ENCODE results near the gene HNRNPUL1.

HNRNPUL1 gene

GRCh38 chr19:41233748-41234240 is 30.4 kb upstream of the HNRNPUL1 start:
- TF ChIP-seq FOXP2 (optimal IDR thresholded peaks at IDR 0.05; ENCODE audit: borderline replicate concordance, extremely low read depth, extremely low read length, insufficient read depth) (no peak), POLR2AphosphoS5 (IDR thresholded peaks at IDR 0.05; ENCODE audit: low read depth, low read length) (no peak), TAF1 (IDR thresholded peaks at IDR 0.05; ENCODE audit: borderline replicate concordance, insufficient read depth, low read length) (no peak), SIN3A (IDR thresholded peaks at IDR 0.05; ENCODE audit: borderline replicate concordance, insufficient read depth, low read length) (no peak)

GRCh38 chr19:41234512-41235168 is 29.5 kb upstream of the HNRNPUL1 start:
- TF ChIP-seq POLR2AphosphoS5 (IDR thresholded peaks at IDR 0.05; ENCODE audit: low read depth, low read length) (no peak), SIN3A (IDR thresholded peaks at IDR 0.05; ENCODE audit: borderline replicate concordance, insufficient read depth, low read length) (no peak), TAF1 (IDR thresholded peaks at IDR 0.05; ENCODE audit: borderline replicate concordance, insufficient read depth, low read length) (no peak), FOXP2 (optimal IDR thresholded peaks at IDR 0.05; ENCODE audit: borderline replicate concordance, extremely low read depth, extremely low read length, insufficient read depth) (no peak), REST (IDR thresholded peaks at IDR 0.05; ENCODE audit: insufficient read depth in 1 of 2, low read depth in 2 of 2, low read length in 2 of 2) (no peak)

- no peak for TF ChIP-seq POLR2AphosphoS5 (IDR thresholded peaks at IDR 0.05; ENCODE audit: low read depth, low read length)
- TF ChIP-seq SIN3A (IDR thresholded peaks at IDR 0.05; ENCODE audit: borderline replicate concordance, insufficient read depth, low read length) = no peak
- no peak for TF ChIP-seq TAF1 (IDR thresholded peaks at IDR 0.05; ENCODE audit: borderline replicate concordance, insufficient read depth, low read length)
- TF ChIP-seq REST (IDR thresholded peaks at IDR 0.05; ENCODE audit: insufficient read depth in 1 of 2, low read depth in 2 of 2, low read length in 2 of 2) = no peak
- TF ChIP-seq FOXP2 (optimal IDR thresholded peaks at IDR 0.05; ENCODE audit: borderline replicate concordance, extremely low read depth, extremely low read length, insufficient read depth) = no peak
These were observed 28.7 kb upstream of the HNRNPUL1 start for GRCh38 chr19:41235480-41235879.

- TF ChIP-seq FOXP2 (optimal IDR thresholded peaks at IDR 0.05; ENCODE audit: borderline replicate concordance, extremely low read depth, extremely low read length, insufficient read depth) = no peak
- TF ChIP-seq POLR2AphosphoS5 (IDR thresholded peaks at IDR 0.05; ENCODE audit: low read depth, low read length) = no peak
- TF ChIP-seq SIN3A (IDR thresholded peaks at IDR 0.05; ENCODE audit: borderline replicate concordance, insufficient read depth, low read length) = no peak
These were observed 25.9 kb upstream of the HNRNPUL1 start for GRCh38 chr19:41238244-41238643.

GRCh38 chr19:41239363-41239762 is 24.8 kb upstream of the HNRNPUL1 start:
- no peak for TF ChIP-seq SIN3A (IDR thresholded peaks at IDR 0.05; ENCODE audit: borderline replicate concordance, insufficient read depth, low read length)
- TF ChIP-seq REST (IDR thresholded peaks at IDR 0.05; ENCODE audit: insufficient read depth in 1 of 2, low read depth in 2 of 2, low read length in 2 of 2) = no peak
- TF ChIP-seq FOXP2 (optimal IDR thresholded peaks at IDR 0.05; ENCODE audit: borderline replicate concordance, extremely low read depth, extremely low read length, insufficient read depth) = no peak
- TF ChIP-seq POLR2AphosphoS5 (IDR thresholded peaks at IDR 0.05; ENCODE audit: low read depth, low read length) = no peak
- TF ChIP-seq TAF1 (IDR thresholded peaks at IDR 0.05; ENCODE audit: borderline replicate concordance, insufficient read depth, low read length) = no peak

GRCh38 chr19:41239961-41240574 is 24.1 kb upstream of the HNRNPUL1 start:
- TF ChIP-seq SIN3A (IDR thresholded peaks at IDR 0.05; ENCODE audit: borderline replicate concordance, insufficient read depth, low read length) (no peak), POLR2AphosphoS5 (IDR thresholded peaks at IDR 0.05; ENCODE audit: low read depth, low read length) (no peak), TAF1 (IDR thresholded peaks at IDR 0.05; ENCODE audit: borderline replicate concordance, insufficient read depth, low read length) (no peak), REST (IDR thresholded peaks at IDR 0.05; ENCODE audit: insufficient read depth in 1 of 2, low read depth in 2 of 2, low read length in 2 of 2) (no peak), FOXP2 (optimal IDR thresholded peaks at IDR 0.05; ENCODE audit: borderline replicate concordance, extremely low read depth, extremely low read length, insufficient read depth) (no peak)
